NCI-H2196 treated with DMSO at 0.1 percent for 48 hours (cell line): ENCODE results near the gene SLC29A2.
A peak's percentile ranks its signal among the peaks of the same experiment; 100 is the strongest.
"Not testable (repeated sequence)": the region's sequence is repeated elsewhere in the genome, so short reads cannot be mapped to it uniquely, and the experiment has no call there.

Experiments
- DNase-seq: peaks from one replicate; lab custom pipeline; 2025; ENCODE audit not compliant: unreplicated experiment; lab: John Stamatoyannopoulos, UW

Gene SLC29A2

GRCh38 chr11:66350560-66351235 lies 20.9 kb downstream of the SLC29A2 start:
- not testable (repeated sequence) for DNase-seq

GRCh38 chr11:66349084-66349386 lies 22.5 kb downstream of the SLC29A2 start:
- no peak for DNase-seq

- peak; percentile 57 for DNase-seq
These were observed 23.9 kb downstream of the SLC29A2 start, which contains the start of gene B4GAT1 for GRCh38 chr11:66347425-66348276. B4GAT1 (minus strand) TSS chr11:66347629; CDS start chr11:66347545, 84 bp downstream.

- no peak for DNase-seq
These were observed 24.8 kb downstream of the SLC29A2 start for GRCh38 chr11:66346476-66347424.

- no peak for DNase-seq
These were observed 26.3 kb downstream of the SLC29A2 start for GRCh38 chr11:66345316-66345649.

- DNase-seq, result peak; percentile 93
These were observed 26.8 kb downstream of the SLC29A2 start, which contains the start of gene BRMS1 for GRCh38 chr11:66344550-66345315. BRMS1 (minus strand) TSS chr11:66345104; CDS start chr11:66342234, 2,870 bp downstream.

GRCh38 chr11:66343176-66343575 lies 28.4 kb downstream of the SLC29A2 start:
- no peak for DNase-seq

GRCh38 chr11:66341502-66342126 lies 29.9 kb downstream of the SLC29A2 start:
- DNase-seq, result no peak

- DNase-seq, result no peak
These were observed 30.7 kb downstream of the SLC29A2 start for GRCh38 chr11:66340596-66341501.

- DNase-seq, result no peak
These were observed 31.7 kb downstream of the SLC29A2 start for GRCh38 chr11:66339686-66340483.

- DNase-seq, result no peak
These were observed 32.3 kb downstream of the SLC29A2 start for GRCh38 chr11:66339162-66339675.

- no peak for DNase-seq
These were observed 33.0 kb downstream of the SLC29A2 start for GRCh38 chr11:66338276-66339161.

GRCh38 chr11:66337103-66337899 lies 34.3 kb downstream of the SLC29A2 start:
- no peak for DNase-seq

- DNase-seq, result peak; percentile 82
These were observed 35.1 kb downstream of the SLC29A2 start, which contains the start of gene RIN1 for GRCh38 chr11:66336234-66337102. RIN1 (minus strand) TSS chr11:66336434; CDS start chr11:66336402, 32 bp downstream.
